ENCODE data around the gene TSPAN9.
"Not testable (repeated sequence)": the region's sequence is repeated elsewhere in the genome, so short reads cannot be mapped to it uniquely, and the experiment has no call there.

TSPAN9 gene

DNA sequence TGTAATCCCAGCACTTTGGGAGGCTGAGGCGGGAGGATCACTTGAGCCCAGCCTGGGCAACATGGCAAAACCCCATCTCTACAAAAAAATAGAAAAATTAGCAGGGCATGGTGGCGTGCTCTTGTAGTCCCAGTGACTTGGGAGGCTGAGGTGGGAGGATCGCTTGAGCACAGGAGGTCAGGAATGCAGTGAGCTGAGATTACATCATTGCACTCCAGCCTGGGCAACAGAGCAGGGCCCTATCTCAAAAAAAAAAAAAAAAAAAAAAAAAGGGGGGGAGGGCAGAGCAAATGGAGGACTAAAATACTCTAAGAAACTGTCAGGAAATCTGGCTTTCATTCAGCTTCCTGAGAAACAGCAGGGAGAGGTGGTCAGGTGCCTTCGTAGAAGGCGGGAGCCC lies 31.7 kb upstream of the TSPAN9 start:
- DNase-seq = no peak

DNA sequence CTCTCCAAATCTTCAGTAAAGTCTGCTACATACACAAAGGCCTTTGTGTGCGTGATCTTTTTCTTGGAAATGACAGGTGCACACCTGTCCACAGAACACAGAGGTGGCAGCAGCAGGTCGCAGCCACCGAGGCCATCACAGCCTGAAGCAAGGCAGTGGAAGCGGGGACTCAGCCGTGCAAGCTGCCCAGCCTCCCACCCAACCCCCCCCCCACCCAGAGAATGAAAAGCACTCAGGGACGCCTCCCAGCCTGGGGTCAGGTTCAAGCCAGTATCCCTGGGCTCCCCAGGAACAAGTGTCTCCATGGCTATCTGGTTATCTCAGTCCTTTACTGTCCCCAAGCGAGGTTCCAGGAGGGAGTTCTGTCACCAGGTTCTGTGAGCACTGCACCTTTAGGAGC lies 31.2 kb upstream of the TSPAN9 start:
- no peak for DNase-seq

DNA sequence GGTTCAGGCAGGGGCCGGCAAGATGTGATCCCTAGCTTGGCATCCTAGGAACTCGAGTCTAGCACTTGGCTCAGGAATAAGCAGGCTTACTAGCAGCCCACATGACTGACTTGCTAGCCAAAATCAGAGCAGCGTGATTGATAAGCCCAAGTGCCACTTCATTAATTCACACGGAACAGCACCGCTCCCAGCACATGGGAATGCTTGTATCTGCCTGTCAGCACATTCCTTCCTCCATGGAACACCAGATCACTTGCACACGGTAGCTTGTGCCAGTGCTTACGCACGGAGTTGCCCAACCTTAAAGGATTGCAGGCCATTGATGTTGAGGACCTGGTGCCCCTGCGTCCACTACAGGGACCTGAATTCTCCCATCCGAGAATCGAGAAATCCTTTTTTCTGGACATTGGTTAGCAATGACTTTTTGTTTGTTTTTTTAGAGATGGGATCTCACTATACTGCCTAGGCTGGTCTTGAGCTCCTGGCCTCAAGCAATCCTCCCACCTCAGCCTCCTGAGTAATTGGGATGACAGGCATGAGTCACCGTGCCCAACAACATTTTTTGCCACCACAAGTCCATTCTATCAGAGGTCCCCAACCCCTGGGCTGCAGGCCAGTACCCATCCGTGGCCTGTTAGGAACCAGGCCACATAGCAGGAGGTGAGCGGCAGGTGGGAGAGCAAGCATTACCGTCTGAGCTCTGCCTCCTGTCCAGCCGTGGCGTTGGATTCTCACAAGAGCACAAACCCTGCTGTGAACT lies 30.6 kb upstream of the TSPAN9 start:
- DNase-seq = no peak

DNA sequence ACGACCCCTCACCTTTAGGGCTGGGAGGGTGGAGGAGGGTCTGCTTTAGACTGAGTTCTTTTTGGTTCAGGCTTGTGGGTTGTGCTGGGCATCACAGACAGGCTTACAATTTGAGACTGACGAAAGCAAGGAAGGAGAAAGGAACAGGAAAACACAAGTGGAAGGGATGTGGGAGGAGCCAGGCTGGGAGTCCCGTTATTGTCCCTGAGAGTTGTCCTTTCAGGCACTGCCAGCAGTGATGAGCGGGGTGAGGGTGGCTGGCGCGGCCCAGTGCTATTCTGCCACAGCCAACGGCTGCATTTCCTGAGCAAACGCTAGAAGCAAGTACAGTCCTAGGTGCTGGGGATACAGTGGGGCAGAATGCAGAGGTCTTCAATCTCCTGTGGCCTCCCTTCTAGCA lies 29.2 kb upstream of the TSPAN9 start:
- no peak for DNase-seq

DNA sequence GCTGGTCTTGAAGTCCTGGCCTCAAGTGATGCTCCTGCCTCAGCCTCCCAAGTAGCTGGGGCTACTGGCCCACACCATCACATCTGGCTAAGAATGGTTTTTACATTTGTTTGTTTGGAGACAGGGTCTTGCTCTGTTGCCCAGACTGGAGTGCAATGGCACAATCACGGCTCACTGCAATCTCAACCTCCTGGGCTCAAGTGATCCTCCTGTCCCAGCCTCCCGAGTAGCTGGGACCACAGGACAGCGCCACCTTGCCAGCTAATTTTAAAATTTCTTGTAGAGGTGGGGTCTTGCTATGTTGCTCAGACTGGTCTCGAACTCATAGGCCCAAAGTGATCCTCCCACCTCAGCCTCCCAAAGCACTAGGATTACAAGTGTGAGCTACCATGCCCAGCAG lies 28.6 kb upstream of the TSPAN9 start:
- no peak for DNase-seq

DNA sequence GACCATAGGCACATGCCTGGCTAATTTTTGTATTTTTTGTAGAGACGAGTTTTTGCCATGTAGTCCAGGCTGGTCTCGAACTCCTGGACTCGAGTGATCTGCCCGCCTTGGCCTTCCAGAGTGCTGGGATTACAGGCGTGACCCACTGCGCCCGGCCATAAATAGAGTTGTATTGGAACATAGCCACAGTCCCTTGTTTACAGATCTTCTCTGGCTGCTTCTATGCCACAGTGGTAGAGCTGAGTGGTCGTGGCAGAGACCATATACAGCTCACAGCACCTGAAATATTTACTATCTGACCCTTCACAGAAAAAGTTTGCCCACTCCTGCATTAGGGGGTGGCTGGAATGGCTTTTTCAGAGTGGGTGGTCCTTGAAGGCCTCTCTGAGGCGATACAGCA lies 28.0 kb upstream of the TSPAN9 start:
- DNase-seq = no peak

DNA sequence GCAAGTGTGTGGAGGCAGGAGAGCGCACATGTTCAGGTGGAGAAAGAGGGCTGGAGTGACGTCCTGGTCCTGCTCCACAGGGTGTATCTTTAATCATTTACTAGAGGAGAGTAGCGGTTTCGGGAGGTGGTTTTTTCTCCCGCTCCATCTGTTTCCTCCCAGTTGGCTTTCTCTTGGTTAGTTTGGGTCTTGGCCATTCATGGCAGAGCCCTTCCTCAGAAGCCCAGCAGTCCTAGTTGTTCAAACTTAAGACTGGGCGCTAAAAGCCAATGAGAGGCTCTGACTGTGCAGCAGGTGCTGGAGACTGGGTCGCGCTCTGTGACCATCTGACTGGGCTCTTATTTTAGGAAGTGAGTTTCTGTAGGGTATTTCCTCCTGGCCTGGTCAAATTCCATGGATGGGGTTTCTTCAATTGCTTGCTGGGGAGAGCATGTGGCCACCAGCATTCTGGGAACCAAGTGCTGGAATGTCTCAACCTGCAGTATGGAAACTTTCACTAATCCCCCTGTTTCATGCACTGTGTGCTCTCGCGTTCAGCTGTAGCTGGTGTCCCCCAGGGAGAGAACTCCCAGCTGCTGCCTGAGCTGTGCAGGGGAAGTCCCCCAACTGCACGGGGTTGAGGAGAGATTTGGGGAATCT lies 27.4 kb upstream of the TSPAN9 start:
- DNase-seq = no peak

DNA sequence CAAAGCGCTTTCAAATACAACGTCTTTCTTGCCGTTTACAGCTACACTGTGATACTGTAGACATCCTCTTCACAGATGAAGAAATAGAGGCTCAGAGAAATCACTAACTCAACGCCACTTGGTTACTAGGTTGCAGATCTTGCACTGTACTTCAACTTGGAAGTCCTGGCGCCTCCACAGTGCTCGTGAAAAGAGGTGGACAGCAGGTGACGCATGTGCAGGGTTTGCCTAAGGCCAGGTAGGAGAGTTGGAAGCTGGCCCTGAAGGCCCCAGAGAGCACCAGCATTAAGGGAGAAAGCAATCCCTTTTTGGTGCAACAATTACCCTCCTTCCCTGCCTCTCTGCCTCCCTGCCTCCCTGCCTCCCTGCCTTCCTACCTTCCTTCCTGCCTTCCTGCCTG lies 22.8 kb upstream of the TSPAN9 start:
- DNase-seq = no peak

DNA sequence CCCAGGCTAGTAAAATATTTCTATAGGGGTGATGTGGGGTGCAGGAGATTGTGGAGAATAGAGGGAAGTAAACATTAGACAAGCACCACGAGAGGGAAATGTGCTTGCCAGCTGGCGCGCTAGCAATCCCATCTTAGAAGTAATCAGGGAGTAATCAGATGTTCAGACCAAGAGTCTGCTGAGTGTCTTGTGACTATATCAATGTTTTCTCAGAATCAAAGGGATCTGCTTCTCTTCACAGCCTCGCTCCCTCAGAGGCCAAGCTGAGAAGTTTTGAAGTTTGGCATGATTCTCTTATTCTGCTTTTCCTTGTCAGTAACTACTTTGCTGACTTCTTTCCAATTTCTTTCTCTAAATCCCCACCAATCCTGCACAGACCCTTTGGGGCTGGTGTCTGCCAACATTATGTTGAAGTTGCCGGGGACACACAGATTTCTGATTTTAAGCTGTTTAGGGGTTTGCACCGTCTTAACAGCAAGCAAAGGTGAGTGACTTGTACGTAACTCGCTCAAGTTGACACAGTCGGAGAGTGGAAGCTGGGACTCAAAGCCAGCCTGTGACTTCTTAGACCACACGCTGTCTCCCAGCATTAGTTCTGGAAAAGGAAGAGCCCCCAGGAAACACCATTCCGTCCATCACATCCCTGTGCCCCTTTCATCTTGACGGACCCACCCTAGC lies 22.0 kb upstream of the TSPAN9 start:
- DNase-seq = no peak

DNA sequence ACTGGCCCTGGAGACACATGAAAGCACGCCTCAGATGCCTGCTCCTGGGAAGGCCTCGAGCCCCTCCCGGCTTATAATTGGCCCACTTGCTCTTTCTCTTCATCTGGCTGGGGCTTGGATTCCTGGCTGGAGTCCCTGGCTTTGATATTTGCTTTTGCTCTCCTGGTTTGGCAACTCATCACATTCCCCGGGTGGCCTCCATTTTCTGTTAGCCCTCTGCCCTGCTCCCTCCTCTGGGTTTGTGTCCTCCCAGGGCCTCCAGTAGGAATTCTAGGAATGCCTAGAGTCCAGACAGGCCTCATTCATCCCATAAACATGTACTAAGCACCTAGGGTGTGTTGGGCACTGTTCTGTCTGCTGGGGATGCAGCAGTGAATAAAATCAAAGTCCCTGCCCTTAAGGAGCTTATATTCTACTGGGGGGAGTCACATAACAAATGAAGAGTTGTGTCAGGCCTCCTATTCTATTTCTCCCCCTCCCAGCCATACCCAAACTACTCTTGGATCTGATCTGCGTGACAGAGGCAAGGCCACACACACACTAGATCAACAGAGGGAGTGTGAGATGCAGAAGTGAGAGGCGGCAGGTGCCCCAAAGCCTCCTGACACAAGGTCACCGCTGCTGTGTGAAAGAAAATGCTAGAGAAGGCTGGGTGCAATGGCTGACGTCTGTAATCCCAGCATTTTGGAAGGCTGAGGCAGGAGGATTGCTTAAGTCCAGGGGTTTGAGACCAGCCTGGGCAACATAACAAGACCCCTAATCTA lies 21.3 kb upstream of the TSPAN9 start:
- DNase-seq = no peak

DNA sequence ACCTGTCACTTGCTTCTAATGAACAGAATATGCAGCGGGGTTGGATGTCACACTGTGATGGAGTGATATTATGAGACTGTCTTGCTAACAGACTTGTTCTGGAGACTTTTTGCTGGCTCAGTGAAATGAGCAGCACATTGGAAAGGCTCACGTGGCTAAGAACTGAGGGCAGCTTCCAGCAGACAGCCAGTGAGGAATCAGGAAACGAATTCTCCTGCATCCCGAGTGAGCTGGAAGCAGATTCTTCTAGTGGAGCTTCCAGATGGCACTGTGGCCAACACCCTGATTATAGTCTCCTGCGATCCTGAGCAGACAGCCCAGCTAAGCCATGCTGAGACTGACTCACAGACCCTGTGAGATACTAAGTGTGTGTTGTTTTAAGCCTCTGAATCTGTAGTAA lies 16.1 kb upstream of the TSPAN9 start:
- DNase-seq = no peak

DNA sequence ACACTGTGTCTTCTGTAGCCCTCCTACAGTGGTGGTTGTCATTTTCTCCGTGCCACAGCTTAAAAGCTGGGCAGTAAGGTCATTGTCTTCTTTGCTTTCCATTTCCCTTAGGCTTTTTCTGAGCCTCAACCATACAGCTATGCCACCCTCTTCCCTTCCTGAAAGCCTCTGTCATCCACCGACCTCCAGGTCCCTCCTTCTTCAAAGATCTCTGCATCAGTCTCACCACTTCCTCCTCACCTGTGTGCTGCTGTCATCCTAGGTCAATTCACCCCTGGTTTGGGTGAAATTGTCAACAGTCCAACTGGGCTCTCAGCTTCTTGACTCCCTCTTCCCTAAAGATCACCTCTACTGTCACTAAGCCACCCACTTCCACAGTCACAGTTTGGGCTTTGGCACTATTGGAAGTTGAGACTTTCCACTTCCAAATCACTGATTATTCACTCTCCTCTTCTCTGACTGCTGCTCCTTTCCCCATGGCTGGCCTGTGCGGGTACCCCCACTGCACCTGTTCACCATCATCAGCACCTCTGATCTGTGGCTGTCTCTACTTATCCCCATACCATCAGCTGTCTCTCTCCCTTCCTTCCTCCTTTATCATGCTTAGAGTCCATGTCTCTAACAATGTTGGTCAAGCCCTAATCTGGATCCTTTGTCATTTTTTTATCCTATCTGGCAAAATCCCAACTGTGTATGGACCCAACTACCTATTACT lies 15.5 kb upstream of the TSPAN9 start:
- DNase-seq = no peak

DNA sequence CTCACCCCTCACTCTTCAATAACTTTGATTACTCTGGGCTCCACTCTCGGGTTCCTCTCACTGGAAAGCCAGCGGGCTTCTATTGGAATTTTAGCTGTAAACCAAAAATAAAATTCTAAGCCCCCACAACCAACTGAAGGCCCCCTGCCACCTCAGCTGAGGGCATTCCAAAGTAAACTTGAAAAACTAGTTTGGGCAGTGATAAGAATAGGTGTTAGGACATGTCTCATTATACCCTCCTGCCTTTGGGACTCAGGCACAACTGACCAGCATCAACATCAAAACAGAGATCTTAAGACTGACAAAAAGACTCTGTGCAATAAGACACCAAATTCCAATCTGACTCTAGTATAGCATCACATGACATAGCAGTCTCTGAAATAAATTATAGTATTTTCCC lies 11.9 kb upstream of the TSPAN9 start:
- no peak for DNase-seq

DNA sequence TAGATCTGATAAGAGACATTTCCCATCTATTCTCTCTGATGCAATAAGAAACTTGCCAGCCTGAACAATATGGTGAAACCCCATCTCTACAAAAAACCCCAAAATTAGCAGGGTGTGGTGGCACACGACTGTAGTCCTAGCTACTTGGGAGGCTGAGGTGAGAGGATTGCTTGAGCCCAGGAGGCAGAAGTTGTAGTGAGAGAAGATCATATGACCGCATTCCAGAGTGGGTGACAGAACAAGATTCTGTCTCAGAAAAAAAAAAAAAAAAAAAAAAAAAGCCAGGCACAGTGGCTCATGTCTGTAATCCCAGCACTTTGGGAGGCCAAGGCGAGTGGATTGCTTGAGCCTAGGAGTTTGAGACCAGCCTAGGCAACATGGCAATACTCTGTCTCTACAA lies 11.3 kb upstream of the TSPAN9 start:
- DNase-seq = not testable (repeated sequence)

DNA sequence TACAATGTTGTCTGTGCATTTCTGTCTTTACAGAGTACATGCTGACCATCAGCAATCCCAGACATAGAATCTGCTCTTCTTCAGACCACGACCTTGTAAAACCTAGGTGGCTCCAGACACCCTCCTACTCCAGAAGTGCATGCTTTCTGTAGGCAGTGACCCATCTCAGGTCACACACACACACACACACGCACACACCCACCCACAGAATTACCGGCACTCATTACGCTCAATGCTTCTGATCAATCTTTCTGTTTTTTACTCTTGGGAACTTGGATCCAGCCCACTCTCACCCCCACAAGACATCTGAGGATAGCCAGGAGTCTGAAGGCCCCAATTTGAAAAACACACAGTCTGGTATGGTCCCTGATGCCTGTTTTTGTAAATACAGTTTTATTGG lies 7.5 kb upstream of the TSPAN9 start:
- no peak for DNase-seq

DNA sequence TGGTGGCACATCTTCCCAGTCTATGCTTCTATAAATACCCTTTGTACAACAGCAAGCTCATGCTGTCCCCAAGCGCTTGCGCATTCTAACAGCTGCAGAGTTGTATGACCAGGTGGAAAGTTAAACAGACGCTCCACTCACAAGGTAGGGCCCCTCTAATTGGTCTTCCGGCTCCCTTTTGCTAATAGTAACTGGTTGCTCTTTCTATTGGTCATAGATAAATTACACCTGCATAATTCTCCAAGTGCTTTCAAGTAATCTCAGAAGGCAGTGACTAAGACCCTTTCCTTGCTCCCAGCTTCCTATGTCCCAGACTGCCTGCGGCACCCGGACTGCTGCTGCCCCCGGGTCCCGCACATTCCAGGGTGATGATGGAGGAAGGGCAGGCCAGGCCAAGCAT lies 6.1 kb upstream of the TSPAN9 start:
- DNase-seq = no peak

DNA sequence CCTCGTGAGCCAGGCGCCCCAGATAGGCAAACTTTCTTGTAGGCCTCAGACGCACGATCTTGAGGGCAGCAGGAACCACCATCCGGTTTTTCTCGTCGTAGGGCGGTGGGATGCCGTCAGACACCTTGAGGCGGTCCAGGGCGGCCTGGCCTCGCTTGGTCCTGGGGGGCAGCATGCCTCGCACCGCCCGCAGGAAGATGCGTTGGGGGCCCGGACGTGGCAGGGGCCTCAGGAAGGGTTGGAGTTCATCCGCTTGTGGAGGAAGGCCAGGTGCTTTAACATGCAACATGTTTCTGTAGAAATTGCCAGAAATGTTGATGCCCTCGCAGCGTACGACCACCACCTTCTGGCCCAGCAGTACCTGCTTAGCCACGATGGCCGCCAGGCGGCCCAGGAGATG lies 5.5 kb upstream of the TSPAN9 start:
- DNase-seq = no peak

DNA sequence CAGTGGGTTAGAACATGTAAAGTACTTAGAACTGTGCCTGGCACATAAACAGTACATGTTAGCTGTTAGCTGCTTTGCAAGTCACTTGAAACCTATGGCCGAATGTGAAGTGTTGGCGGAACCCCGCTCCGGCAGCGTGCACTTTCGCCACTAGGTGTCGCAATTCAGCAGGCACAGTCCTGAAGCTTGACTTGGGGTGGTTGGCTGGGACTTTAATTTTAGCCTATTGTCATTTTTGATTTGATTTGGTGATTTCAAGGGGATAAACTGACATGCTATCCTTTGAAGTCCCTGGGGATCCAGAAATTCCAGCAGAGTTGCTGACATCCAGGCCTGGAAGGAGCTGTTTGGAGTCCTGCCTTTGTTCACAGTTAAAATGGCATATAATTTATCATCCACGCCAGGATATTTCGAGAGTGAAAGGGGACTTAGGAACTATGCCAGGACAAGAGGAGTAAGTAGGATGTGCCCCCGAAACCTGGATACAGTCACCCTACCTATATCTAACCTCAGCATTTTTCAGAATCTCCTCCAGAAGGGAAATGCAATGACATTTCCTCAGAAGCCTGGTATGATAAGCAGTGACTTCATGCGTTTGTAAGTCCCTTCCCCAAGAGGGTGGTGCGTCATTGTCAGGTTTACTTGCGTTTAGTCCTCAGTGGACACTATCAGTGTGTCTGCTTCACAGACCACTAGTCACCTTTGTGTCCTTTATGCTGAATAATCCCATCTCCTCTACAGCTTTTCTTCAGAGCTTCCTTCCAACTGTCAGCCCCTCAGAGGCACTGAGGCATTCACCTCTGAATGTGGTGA lies 3.5 kb upstream of the TSPAN9 start:
- DNase-seq = peak; percentile 56 to 72

DNA sequence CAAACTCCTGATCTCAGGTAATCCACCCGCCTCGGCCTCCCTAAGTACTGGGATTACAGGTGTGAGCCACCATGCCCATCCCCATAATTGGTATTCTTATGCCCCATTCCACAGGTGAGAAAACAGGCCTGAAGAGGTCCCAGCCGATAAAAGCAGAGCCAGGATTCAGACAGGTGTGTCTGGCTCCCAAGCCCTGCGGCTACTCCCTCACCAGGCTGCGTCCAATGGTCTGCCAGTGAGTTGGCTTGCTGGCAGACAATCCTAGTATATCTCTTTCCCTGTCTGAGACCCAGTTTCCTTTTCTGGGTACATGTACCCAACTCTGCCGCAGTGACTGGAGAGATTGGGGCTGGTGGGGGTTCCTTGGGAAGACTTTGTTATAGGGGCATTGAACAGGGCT lies 1.9 kb upstream of the TSPAN9 start:
- no peak for DNase-seq

DNA sequence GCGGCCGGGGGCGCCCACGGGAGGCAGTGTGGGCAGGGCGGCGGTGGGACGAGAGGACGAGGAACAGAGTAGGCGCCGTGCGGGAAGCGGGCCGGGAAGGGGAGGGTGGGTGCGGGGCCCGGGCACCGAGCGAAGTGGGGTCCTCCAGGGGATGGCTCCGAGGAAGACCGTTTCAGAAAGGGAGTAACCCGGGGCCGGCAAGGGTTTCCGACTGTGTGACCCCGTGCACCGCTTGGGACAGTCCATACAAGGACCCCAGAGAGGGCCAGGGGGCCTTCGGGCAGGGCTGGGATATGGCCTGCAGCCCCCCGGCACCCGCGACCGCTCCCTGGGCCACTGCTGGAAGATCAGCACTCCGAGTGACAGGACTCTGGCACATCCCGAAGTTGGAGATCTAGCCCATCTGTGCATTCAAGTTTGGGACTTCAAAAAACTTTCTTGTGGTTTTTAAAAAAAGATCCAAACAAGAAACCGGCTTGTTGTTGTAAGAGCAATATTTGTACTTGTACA lies 448 bp downstream of the TSPAN9 start:
- DNase-seq = peak in 1 of 2 experiments; percentile 30

DNA sequence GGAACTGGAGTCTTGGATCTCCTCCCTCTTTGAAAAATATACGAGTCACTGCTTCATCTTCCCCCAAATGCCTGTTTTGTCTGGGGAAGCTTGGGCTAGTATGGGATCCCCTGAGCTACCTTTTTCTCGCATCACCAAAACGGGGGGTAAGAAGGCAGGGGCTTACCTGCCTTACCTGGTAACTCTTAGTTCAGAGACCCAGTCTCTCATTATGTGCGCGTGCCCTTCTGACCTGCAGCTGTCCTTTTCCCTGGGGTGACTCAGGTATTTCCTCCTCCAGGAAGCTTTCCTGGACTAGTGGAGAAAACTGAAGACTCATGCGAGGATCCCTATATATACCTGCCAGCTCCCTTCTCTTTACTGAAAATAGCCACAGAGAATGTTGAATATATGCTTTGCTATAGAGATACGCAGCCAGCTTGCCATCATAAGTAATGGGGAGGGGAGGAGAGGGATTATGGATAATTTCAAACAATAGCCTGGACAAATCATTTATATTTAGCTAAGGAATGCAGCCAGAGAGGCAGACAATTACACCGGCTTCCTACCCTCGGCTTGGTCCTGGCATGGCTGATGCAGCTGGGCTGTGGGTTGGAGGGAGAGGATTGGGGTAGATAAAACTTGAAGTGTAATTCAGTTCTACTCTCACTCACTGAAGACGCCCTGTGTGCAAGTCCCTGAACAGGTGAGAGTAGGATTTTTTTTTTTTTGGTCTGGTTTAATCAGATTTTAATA lies 1.1 kb downstream of the TSPAN9 start:
- no peak for DNase-seq
